Body of pancreas (tissue), 4 donors: ENCODE data around the gene NT5C3B.

Experiments used
- POLR2A ChIP-seq, 3 donors: fragments of 450-650 bp; IDR thresholded peaks; one replicate each; pipeline ENCODE4 v1.6.1; 2016; ENCODE audit warnings: antibody characterized with exemption in 3 of 3, mild to moderate bottlenecking in 2 of 3
- TF ChIP-seq, protein P1 (sequence below), 7 experiments: fragments of 450-650 bp in 4 of 7; fragments of 200-600 bp in 3 of 7; sonication (generic) in 3 of 7; IDR thresholded peaks; one replicate each; pipeline ENCODE4 v1.5.1; 2016 to 2019; ENCODE audit warnings: antibody characterized with exemption in 7 of 7

DNA sequence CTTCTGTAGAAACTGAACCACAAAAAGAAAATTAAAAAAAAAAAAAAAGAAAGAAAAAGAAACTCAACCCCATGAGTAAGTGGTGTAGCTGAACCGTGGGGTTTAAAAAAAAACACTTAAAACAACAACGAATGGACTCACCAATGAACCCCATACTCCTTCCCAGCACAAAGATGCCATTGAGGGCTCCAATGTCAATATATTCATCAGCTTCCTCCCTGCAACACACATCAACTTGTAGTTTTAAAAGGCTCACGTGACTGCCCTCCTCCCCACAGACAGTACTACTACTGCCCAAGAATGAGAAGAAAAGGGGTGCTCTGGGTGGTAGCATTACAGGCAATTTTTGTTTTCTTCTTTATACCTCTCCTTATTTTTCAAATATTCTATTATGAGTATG is 32.5 kb upstream of the NT5C3B start:
- TF ChIP-seq, protein P1, sequence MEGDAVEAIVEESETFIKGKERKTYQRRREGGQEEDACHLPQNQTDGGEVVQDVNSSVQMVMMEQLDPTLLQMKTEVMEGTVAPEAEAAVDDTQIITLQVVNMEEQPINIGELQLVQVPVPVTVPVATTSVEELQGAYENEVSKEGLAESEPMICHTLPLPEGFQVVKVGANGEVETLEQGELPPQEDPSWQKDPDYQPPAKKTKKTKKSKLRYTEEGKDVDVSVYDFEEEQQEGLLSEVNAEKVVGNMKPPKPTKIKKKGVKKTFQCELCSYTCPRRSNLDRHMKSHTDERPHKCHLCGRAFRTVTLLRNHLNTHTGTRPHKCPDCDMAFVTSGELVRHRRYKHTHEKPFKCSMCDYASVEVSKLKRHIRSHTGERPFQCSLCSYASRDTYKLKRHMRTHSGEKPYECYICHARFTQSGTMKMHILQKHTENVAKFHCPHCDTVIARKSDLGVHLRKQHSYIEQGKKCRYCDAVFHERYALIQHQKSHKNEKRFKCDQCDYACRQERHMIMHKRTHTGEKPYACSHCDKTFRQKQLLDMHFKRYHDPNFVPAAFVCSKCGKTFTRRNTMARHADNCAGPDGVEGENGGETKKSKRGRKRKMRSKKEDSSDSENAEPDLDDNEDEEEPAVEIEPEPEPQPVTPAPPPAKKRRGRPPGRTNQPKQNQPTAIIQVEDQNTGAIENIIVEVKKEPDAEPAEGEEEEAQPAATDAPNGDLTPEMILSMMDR (IDR thresholded peaks at IDR 0.05) = no peak
- TF ChIP-seq POLR2A (IDR thresholded peaks at IDR 0.05) = no peak
